Neural progenitor cell (in vitro differentiated cells): Measurements from ENCODE around the gene SMOC2.

Source experiments
- EZH2phosphoT487 ChIP-seq: fragments of 200-600 bp; sonication (generic); IDR thresholded peaks from 2 replicates; pipeline ENCODE4 v1.6.1; 2017; ENCODE audit warnings: antibody characterized with exemption
- TF ChIP-seq, protein P1 (sequence below): fragments of 200-600 bp; sonication (generic); IDR thresholded peaks from 2 replicates; pipeline ENCODE4 v1.5.1; 2017; ENCODE audit warnings: antibody characterized with exemption, mild to moderate bottlenecking

DNA sequence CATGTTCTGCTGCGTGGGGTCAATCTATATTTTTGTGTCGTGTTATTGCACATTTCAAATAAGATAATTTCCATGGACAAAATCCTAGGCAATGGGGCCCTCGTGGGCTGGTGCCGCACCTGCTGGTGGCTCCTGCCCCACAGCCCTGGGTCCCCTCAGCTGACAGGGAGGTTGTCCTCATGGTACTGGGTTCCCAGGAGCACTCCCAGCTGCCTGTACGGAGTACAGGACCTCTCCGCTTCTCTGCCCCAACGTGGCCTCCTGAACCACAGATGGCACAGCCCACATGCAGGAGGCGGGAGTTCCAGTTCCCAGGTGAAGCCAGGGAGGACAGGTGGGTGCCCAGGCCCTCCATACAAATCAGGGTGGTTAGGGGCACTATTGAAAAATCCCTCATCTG, 243.5 kb downstream of the SMOC2 start:
- TF ChIP-seq, protein P1, sequence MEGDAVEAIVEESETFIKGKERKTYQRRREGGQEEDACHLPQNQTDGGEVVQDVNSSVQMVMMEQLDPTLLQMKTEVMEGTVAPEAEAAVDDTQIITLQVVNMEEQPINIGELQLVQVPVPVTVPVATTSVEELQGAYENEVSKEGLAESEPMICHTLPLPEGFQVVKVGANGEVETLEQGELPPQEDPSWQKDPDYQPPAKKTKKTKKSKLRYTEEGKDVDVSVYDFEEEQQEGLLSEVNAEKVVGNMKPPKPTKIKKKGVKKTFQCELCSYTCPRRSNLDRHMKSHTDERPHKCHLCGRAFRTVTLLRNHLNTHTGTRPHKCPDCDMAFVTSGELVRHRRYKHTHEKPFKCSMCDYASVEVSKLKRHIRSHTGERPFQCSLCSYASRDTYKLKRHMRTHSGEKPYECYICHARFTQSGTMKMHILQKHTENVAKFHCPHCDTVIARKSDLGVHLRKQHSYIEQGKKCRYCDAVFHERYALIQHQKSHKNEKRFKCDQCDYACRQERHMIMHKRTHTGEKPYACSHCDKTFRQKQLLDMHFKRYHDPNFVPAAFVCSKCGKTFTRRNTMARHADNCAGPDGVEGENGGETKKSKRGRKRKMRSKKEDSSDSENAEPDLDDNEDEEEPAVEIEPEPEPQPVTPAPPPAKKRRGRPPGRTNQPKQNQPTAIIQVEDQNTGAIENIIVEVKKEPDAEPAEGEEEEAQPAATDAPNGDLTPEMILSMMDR = no peak
- TF ChIP-seq EZH2phosphoT487 = no peak
